NB4 (cell line): ENCODE measurements around the gene PEPD.

Experiments used
- DNase-seq: peaks from one replicate; pipeline ENCODE4 v3.0.0; 2010; ENCODE audit warnings: low read depth
- H3K4me3 ChIP-seq: one replicate; pipeline ENCODE4 v1.5.1; 2011; ENCODE audit warnings: mild to moderate bottlenecking, low read depth, low read length, moderate library complexity
- MAX ChIP-seq: IDR thresholded peaks from 2 replicates; pipeline ENCODE4 v1.6.1; 2011; ENCODE audit warnings: low read depth, low read length
- MYC ChIP-seq: IDR thresholded peaks from 2 replicates; pipeline ENCODE4 v1.6.1; 2011; ENCODE audit warnings: low read depth, low read length
- POLR2A ChIP-seq: IDR thresholded peaks from 2 replicates; pipeline ENCODE4 v1.6.1; 2011; ENCODE audit warnings: mild to moderate bottlenecking; ENCODE audit not compliant: insufficient read length; ENCODE audit errors: extremely low read depth
- TF ChIP-seq, protein P1 (sequence below): IDR thresholded peaks from one replicate; pipeline ENCODE4 v1.5.1; 2012; ENCODE audit warnings: low read depth, low read length

The PEPD gene

GRCh38 chr19:33406521-33407139, 115.0 kb downstream of the PEPD start:
- TF ChIP-seq MYC (no peak; the same call in 1 of the 2 replicates), MAX (peak; percentile 71), POLR2A (no peak)
- TF ChIP-seq, protein P1, sequence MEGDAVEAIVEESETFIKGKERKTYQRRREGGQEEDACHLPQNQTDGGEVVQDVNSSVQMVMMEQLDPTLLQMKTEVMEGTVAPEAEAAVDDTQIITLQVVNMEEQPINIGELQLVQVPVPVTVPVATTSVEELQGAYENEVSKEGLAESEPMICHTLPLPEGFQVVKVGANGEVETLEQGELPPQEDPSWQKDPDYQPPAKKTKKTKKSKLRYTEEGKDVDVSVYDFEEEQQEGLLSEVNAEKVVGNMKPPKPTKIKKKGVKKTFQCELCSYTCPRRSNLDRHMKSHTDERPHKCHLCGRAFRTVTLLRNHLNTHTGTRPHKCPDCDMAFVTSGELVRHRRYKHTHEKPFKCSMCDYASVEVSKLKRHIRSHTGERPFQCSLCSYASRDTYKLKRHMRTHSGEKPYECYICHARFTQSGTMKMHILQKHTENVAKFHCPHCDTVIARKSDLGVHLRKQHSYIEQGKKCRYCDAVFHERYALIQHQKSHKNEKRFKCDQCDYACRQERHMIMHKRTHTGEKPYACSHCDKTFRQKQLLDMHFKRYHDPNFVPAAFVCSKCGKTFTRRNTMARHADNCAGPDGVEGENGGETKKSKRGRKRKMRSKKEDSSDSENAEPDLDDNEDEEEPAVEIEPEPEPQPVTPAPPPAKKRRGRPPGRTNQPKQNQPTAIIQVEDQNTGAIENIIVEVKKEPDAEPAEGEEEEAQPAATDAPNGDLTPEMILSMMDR, result peak; percentile 56
- DNase-seq, result peak; percentile 76
- no peak overlapping the region for H3K4me3 ChIP-seq

GRCh38 chr19:33405553-33406461, 115.8 kb downstream of the PEPD start:
- TF ChIP-seq MYC, result no peak
- DNase-seq, result no peak
- no peak overlapping the region for H3K4me3 ChIP-seq

- TF ChIP-seq, protein P1, result no peak
- TF ChIP-seq POLR2A (no peak), MAX (no peak), MYC (no peak)
- no peak for DNase-seq
Measured at GRCh38 chr19:33405254-33405552, 116.4 kb downstream of the PEPD start.

DNA sequence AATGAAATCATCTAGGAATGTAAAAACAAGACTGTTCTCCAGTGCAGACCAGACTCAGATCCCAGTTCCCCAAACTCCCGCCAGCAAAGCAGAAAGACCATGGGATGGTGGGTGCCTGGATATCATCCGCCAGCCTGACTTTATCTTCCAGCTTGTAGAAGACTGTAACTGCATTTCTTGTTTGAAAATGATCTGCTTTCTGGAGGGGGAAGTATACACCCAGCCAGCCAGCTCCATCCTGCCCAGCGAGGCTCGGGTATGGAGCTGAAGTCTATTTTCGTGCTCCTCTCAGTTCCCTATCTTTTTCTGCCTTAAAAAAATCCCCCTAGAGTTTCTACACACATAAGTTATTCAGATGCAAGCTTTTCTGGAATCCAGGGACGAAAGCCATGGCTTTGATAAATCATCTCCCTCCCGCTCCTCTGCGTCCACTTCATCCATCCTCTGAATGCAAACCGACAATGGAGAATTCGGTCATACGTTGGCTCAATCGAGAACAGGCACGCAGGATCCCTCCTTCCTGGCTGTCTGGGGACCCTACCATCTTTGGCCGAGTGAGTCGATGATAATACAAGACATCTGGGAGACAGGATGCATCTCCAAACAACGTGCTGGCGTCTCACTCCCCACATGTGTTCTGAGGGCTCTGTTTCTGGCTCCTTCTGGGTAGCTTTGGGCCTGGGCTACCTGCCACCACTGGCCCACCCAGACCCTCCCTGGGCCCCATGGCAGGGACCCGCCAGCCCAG, 116.9 kb downstream of the PEPD start:
- H3K4me3 ChIP-seq, result no peak overlapping the region
- no peak for TF ChIP-seq MAX
- no peak for TF ChIP-seq MYC
- TF ChIP-seq POLR2A, result no peak
- TF ChIP-seq, protein P1, result no peak
- no peak for DNase-seq

More at GRCh38 chr19:33405254-33405552, 116.4 kb downstream of the PEPD start:
- no peak overlapping the region for H3K4me3 ChIP-seq

DNA sequence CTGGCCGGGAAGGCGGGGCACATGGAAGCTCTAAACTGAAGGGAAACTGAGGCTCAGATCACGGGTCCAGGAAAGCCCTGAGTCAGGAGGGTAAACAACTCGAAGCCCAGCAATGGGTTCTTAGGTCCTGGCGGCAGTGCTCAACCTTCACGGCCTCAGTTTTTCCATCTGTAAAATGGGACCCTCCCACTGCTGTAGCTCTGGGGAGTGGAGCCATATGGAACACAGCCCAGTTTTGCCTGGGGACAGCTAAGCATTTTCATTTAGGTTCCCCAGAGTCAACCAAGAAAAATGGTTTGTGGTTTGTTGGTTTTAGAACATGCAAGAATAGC, 117.7 kb downstream of the PEPD start:
- no peak for DNase-seq
- TF ChIP-seq MAX (no peak), MYC (no peak), POLR2A (no peak)
- TF ChIP-seq, protein P1, result no peak
- no peak overlapping the region for H3K4me3 ChIP-seq
